GM19035 (cell line): ENCODE results near the gene NEK4.
"Not testable (repeated sequence)": the region's sequence is repeated elsewhere in the genome, so short reads cannot be mapped to it uniquely, and the experiment has no call there.

Source experiments
- ATAC-seq: cut with Tn5 transposase; IDR thresholded peaks from one replicate; pipeline ENCODE4 v1.9.1; 2021; ENCODE audit not compliant: unreplicated experiment

The NEK4 gene

DNA sequence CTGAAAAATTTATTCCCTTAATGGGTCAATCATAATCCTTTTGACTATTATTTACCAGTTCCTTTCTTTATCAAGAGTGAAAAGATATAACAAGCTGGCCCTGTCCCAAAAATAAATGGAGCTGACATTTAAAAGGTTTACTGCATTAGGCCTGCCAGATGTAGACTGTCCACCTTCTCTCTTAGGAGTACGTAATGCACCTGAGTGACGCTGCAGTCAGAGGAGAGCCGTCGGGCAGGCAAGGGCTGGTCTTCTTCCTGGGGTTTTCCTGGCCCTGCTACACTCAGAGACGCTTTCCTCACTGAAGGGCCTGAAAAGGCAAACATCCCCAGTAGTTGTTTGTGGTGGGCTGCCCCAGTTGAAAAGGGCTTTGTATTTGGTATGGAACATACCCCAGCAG, 27.6 kb downstream of the NEK4 start:
- no peak for ATAC-seq

DNA sequence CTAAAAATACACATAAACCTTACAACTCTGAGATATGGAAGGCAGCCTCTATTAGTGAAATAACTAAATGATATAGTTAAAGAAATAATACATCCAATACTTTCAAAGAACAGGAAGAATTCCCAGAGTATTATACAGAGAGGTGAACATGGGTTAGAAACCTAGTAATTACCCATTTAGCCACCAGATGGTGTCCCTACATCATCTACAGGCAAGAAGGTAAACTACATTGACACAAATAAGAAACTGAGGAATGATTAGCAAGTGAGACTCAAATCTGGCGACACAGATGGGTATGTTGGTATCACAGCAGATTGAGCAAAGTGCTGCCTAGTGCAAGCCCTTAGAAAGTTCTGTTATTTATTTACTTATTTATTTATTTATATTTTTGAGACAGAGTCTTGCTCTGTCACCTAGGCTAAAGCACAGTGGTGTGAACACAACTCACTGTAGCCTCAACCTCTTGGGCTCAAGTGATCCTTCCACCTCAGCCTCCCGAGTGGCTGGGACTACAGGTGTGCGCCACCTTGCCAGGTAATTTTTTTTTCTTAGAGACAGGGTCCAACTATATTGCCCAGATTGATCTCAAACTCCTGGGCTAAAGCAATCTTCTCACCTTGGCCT, 28.2 kb downstream of the NEK4 start:
- ATAC-seq = no peak

DNA sequence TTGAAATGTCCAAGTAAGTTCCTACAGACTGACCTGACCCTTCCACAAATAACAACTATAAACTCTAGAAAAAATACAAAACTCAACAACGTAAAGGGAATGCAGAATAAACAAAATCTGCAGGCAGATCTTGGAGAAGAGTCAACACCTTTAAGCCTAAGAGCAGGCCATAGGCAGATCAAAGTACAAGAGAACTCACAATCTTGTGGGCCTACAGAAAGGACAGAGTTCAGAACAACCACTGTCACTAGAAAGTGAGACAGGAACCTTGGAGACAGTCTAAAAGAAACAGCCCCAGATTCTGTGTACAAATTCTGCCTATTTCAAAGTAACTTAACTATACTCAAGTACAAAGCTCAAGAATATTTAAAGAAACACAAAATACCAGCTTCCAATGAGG, 31.0 kb downstream of the NEK4 start:
- ATAC-seq = no peak

DNA sequence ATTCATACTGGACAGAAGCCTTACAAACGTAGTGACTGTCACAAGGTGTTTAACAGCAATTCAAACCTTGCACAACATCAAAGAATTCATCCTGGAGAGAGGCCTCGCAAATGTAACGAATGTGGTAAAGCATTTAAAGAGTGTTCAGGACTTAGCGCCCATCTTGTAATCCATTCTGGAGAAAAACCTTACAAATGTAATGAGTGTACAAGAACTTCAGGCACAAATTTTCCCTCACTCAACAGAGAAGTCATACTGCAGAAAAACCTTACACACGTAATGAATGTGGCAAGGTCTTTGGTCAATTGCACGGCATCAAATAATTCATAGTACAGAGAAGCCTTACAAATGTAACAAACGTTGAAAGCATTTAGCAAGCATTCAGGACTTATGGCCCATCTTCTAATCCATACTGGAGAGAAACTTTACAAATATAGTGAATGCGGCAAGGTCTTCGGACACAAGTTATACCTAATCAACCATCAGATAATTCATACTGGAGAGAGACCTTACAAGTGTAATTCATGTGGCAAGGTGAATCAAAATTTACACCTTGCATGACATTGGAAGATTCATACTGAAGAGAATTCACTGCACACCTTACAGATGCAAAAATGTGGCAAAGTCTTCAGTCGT, 37.4 kb downstream of the NEK4 start:
- ATAC-seq = no peak

DNA sequence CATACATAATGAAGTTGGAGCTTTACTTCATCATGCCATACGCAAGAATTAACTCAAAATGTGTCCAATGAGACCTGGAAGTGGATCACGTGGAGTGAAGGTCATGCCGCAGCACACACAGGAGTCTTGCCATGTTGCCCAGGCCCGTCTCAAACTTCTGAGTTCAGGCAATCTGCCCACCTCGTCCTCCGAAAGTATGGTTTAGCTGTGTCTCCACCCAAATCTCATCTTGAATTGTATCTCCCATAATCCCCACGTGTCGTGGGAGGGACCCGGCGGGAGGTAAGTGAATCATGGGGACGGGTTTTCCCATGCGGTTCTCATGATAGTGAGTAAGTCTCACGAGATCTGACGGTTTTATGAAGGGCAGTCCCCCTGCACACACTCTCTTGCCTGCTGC, 39.1 kb downstream of the NEK4 start:
- ATAC-seq = no peak

DNA sequence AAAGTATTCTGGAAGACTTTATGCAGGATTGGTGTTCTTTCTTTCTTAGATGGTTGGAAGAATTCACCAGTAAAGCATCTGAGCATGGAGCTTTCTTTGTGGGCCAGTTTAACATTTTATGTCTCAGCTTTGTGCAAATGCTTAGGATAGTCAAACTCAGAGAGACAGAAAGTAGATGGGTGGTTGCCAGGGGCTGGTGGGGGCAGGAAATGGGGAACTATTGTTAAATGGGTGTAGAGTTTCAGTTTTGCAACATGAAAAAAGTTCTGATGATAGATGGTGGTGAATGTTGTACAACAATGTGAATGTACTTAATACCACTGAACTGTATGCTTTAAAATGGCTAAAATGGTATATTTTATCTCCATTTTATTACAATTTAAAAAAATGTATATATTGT, 40.1 kb downstream of the NEK4 start:
- ATAC-seq = no peak

DNA sequence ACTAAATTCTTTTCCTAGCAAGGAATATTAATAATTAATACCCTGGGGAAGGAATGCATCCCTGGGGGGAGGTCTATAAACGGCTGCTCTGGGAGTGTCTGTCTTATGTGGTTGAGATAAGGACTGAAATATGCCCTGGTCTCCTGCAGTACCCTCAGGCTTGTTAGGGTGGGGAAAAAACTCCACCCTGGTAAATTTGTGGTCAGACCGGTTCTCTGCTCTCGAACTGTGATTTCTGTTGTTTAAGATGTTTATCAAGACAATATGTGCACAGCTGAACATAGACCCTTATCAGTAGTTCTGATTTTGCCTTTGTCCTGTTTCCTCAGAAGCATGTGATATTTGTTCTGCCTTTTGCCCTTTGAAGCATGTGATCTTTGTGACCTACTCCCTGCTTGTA, 42.0 kb downstream of the NEK4 start:
- not testable (repeated sequence) for ATAC-seq

DNA sequence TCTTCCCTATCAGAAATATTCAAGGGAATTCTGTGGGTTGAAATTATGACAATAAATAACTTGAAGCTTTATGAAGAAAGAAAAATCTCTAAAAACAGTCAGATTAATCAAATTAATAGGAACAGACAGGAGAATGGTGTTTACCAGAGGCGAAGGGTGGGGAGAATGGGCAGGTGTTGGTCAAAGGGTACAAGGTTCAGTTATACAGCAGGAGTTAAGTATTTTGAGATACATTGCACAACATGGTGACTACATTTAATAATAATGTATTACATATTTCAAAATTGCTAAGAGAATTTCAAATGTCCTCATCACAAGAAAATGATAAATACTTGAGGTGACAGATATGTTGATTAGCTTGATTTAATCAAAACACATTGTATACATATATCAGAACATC, 46.2 kb downstream of the NEK4 start:
- no peak for ATAC-seq

DNA sequence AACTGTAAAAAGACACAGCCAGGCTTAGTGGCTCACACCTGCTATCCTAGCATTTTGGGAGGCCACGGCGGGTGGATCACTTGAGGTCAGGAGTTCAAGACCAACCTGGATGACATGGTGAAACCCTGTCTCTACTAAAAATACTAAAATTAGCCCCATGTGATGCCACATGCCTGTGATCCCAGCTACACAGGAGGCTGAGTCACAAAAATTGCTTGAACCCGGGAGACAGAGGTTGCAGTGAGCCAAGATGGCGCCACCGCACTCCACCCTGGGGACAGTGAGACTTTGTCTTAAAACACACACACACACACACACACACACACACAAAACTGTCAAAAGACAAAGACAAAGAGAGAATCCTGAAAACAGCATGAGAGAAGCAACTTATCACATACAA, 46.8 kb downstream of the NEK4 start:
- ATAC-seq = no peak

DNA sequence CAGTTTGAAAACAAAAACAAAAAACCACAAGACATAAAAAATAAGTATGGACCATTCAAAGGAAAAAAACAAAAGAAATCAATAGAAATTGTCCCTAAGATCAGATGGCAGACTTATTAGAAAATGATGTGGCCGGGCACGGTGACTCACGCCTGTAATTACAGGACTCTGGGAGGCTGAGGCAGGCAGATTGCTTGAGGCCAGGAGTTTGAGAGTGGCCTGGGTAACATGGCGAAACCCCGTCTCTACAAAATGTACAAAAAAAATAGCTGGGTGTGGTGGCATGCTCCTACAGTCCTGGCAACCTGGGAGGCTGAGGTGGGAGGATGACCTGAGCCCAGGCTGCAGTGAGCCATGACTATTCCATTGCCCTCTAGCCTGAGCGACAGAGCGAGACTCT, 48.2 kb downstream of the NEK4 start:
- no peak for ATAC-seq

DNA sequence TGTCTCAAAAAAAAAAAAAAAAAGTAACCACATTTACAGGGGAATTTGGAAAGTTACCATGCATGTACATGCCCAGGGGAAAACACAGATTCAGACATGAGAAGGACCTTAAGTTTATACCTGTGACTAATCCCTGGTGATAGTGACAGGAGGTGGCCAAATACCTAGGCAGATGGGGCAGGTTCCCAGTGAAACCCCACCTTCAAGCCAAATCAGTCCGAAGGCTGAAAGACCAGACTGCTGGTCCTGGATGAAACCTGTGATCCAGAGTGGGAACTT, 49.1 kb downstream of the NEK4 start:
- no peak for ATAC-seq

DNA sequence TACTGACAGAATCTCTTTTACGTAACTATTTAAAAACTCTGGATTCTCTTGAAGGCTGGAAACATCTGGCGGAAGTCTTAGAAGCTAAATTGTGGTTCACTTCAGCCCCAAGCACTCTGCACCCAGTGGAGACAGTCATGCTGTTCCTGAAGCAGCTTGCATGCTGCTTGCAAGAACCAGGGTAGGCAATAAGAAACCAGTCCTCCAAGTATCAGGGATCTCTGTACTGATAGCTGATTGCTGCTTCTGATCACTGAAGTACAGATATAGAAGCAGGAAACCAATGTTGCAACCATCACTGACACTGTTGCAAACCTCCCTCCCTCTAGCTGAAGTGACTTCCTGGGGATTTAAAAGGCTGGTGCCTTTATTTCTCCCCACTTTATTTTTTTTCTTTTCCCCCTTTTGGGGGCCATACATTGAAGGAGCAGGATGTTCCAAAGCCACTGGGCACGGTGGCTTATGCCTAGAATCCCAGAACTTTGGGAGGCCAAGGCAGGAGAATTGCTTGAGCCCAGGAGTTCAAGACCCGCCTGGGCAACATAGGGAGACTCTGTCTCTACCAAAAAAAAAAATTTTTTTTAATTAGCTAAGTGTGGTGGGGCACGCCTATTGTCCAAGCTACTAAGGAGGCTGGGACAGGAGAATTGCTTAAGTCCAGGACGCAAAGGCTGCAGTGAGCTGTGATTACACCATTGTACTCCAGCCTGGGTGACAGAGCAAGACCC, 49.6 kb downstream of the NEK4 start:
- ATAC-seq = no peak

DNA sequence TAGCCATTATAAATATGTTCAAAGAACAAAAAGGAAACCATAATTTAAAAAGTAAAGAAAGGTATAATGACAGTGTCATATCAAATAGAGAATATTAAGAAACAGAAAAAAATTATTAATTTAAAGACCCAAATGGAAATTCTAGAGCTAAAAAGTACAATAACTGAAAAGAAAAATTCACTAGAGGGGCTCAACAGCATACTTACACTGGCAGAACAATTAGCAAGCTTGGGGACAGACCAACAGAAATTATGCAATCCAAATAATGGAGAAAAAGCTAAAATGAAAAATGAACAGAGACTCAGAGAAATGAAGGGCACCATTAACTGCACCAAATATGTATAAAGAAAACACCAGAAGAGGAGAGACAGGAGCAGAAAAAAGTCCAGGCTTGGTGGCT, 51.1 kb downstream of the NEK4 start:
- ATAC-seq = no peak

DNA sequence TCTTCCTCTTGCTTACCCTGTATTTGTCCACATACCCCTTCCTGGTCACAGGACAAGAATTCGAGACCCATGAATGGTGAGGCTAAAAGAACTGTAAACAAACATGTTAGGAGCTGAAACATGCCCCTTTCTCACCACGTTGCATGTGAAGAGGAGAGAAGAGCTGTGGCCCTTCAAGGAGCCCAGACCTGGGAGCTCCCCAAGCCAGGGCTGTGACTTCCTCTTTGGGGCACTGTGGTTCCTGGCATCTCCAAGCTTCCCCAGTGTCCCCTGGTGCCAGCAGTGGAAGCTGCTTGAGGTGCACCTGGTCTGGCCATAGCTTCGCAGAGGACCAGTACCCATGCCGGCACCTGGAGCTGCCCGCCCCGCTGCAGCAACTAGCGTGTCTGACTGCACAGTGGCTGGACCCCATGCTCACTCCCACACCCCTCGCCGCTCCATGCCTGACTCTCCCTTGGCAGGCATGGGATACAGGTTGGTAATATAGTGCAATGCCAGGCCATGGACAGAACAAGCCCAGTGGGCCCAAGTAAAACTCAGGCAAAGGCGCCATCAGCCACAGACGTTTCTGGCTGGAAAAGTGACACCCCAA, 54.9 kb downstream of the NEK4 start:
- no peak for ATAC-seq

DNA sequence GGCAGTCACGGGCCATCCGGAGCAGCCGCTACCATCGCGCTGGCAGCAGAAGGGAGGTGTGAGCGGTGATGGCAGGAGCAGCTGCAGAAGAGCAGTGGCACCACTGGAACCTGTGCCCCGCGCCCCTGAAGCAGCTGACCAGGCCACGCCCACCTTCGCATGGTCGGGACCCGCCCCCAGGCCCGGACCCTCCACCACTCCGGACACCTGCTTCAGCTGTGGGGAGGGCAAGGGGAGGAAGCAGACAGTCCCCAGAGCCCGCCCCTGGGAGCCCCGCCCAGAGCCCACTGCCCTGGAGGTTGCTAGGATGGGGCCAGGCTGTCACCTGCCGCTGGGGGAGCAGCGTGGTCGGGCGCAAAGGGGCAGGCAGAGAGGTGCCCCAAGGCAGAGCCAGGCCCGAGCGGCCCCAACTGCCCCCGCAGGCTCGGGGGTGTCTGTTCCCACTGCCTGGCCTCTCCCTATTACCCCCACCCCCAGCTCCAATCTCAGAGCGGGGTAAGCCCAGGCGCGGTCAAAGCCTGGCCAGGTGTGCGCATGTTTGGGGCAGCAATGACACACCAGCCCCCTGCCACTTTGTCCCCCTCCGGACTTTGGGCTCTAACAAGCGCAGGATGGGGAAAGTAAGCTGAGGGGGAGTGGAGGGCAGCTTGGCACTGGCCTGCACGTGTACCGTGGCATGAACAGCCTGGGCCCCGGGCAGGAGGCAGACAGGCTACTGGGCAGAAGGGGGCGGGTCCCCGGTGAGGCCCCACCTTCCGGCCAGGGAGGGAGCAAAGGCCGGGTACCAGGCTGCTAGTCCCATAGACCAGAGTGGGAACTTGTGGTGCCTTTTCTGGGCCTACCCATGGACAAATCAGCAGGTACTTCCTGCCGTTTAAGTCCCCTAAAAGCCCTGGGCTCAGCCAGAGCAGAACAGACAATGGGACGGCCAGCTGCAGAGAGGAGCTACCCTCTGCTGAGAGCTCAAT, 56.1 kb downstream of the NEK4 start:
- no peak for ATAC-seq

DNA sequence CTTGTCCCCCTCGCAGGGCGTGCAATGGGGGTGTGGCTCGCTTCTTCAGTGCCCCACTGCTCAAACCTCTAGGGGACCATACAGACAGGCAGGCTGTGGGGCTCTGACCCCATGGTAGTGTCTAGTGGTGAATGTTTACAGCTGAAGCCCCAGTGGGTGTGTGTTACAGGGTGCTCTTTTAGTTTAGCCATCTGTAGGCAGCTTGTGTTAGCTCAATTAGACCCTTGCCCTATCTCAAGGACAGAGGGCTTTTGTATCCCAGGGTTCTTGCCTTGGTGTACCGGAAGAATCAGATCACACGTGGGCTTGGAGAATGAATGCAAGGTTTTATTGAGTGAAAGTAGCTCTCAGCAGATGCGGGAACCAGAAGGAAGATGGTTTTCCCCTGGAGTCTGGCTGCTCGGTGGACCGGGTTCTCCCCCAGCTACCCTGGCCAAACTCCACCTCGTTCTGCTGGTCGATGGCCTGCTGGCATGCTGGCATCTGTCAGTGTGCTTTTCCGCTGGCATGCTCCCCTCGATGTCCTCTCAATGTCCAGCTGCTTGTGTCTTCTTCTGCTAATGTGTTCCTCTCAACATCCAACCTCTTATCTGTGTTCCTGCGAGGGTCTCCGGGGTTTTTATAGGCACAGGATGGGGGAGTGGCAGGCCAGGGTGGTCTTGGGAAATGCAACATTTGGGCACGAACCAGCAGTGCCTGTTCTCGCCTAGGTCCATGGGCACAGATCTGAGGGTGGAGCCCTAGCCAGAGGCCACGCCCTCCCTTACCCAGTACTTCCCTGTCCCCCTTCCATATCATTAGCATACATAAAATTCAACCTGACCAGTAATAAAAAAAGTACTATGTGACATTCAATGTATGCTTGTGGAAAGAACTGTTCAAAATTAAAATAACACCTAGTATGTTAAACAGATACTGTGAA, 58.2 kb downstream of the NEK4 start:
- ATAC-seq = no peak

DNA sequence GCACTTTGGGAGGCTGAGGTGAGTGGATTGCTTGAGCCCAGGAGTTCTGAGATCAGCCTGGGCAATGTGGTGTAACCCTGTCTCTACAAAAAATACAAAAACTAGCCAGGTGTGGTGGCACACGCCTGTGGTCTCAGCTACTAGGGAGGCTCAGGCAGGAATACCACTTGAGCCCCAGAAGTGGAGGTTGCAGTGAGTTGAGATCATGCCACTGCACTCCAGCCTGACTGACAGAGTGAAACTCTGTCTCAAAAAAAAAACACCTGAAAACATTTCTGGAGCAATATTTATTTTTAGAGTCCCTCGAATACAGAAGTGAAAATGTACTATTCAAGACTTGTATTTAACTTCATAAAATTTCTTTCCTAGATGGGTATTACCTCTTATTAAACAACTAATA, 60.2 kb downstream of the NEK4 start:
- ATAC-seq = no peak

DNA sequence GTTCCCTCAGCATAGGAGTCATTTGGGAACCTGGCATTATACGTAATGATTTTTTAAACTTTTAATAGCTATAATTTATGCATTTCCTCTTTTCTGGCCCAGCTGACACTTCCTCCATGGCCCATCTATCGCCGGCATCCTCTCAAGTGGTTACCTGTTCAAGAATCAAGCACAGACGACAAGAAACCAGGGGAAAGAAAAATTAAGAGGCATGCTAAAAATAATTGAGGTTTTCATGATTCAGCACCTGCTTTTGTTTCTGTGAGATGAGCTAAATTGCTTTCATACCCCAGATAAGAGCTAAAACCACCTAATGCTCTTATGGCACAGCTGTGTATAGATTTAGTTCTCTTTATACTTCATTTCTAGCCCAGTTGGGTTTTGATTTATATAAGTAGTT, 63.2 kb downstream of the NEK4 start:
- ATAC-seq = no peak

DNA sequence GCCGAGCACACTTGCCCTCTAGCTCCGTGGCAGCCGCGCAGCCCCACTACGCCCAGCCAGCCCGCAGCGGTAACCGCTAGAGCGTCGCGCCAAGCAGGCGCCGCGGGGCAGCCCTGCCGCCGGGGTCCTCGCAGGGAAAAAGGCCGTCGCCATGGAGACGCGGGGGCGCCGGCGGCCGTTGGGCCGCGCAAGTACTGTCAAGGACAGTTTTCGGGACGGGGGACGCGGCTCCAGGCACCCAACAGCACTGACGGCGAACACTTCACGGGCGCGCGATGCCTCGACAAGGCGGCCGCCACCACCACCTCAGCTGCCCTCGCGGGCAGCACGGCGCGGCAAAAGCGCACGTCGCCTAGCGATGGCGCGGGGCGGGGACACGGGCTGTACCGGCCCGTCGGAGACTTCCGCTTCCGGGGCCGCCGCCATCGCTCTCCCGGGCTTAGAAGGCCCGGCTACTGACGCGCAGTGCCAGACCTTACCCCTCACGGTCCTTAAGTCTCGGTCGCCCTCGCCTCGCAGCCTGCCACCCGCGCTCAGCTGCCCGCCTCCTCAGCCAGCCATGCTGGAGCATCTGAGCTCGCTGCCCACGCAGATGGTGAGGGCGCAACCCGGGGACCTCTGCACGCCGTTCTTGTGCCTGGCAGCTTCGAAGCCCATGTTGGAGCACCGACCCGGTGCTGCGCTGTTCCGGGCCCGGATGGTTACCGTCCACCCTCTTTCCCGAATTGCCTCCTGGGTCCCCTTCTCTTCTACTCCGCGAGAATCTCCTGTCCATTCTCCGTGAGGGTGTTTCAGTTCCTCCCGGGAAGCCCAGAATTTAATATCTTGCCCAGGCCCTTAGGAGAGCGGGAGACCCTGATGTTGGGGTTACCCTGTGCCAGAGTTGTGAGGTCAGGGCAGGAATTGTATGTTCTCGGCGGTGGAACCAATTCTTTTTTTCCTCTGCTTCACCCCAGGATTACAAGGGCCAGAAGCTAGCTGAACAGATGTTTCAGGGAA, 64.8 kb downstream of the NEK4 start, which contains the start of the genes GLT8D1 and SPCS1:
Gene GLT8D1 (minus strand): TSS at position 104 of the 999 bp plus-strand sequence. CDS start 5,331 bp downstream, outside the sequence.
Gene SPCS1 (plus strand): TSS at position 419 of the 999 bp plus-strand sequence. CDS start 141 bp downstream, at position 560.
- ATAC-seq = peak; percentile 77
